COR-L47 (cell line): ENCODE results near the gene TXNRD3.
A peak's percentile ranks its signal among the peaks of the same experiment; 100 is the strongest.
"Not testable (repeated sequence)": the region's sequence is repeated elsewhere in the genome, so short reads cannot be mapped to it uniquely, and the experiment has no call there.

Experiments
- DNase-seq: peaks from one replicate; lab custom pipeline; 2025; lab: John Stamatoyannopoulos, UW

TXNRD3 gene

DNA sequence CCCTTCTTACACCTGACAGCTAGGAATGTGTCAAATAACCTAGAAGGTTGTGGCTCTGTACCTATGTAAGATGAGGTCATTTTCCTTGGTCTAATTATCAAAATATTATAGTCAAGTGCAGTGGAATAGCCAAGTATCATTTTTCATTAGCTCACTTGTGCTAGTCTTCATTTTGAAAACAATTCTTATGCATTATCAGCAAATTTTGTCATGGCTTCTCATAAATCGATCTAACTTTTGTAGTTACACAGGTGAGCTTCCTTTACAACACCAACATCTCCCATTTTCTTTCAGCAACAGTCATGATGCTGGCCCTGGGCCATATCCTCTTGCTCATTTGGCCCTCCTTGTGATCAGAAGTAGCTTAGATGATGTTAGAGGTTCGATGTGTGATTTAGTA, 10.3 kb downstream of the TXNRD3 start:
- DNase-seq, result no peak

GRCh38 chr3:126638790-126639189, 16.1 kb downstream of the TXNRD3 start:
- DNase-seq, result no peak

DNA sequence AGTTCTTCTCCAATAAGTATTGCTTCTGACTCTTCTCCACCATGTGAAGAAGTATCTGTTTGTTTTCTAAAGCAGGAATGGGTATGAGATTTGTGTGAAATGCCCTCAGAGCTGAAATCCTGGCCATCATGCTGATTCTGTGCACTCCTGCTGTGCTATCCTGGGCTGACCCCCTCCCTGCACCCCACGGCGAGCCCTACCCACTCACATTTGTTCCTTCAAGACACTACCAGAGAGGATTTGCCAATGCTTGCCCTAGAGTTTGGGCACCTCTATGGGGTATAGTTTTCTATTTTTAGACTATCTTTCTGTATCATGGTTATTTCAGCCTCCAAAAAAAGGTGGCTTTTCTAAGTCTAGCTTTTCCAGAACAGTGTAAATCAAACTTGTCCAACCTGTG, 18.5 kb downstream of the TXNRD3 start:
- no peak for DNase-seq

DNA sequence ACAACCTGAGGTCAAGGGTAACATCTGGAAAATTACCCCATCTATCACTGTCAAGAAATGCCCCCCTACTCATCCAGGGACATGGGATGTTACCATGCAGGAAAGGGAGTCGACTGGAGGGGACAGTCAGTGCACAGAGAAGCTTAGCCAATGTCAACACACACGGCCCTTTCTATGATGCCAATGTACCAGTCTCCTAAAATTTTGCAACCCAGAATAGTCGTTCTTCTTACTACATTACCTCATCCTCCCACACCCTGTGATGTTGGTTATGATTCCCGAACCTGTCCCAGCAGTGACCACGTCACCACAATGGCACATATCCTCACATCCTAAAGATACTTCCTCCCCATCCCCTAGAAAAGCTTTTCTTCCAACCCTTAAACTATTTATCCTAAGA, 20.1 kb downstream of the TXNRD3 start:
- no peak for DNase-seq

DNA sequence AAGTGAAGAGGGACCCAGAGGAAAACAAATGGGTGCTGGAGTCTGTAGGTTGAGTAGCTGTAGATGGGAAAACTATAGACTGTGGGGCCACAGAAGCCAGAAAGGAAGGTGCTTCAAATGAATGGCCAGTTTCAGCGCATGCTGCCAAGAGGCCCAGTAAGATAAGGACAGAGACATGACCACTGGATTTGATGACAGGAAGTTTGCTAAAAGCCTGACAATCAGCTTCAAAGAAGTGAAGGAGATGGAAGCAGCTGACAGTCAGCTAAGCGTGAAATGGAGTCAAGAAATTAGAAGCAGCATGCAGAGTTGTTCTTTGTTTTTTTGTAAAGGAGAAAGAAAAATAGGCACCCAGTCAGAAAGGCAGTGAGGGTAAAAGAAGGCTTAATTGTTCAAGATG, 24.9 kb downstream of the TXNRD3 start:
- DNase-seq, result no peak

- not testable (repeated sequence) for DNase-seq
Measured at GRCh38 chr3:126625735-126626134, 29.2 kb downstream of the TXNRD3 start.

DNA sequence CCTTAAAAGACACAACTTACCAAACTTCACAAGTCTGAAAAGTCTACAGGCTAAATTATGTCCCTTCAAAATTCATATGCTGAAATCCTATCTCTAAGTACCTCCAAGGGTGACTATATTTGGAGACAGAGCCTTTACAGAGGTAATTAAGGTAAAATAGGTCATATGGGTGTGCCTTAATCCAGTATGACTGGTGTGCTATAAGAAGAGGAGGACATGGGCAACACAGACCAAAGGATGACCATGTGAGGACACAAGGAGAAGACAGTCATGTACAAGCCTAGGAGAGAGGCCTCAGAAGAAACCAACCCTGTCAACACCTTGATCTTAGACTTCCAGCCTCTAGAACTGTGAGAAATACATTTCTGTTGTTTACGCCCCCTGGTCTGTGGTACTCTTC, 32.2 kb downstream of the TXNRD3 start:
- DNase-seq, result no peak

DNA sequence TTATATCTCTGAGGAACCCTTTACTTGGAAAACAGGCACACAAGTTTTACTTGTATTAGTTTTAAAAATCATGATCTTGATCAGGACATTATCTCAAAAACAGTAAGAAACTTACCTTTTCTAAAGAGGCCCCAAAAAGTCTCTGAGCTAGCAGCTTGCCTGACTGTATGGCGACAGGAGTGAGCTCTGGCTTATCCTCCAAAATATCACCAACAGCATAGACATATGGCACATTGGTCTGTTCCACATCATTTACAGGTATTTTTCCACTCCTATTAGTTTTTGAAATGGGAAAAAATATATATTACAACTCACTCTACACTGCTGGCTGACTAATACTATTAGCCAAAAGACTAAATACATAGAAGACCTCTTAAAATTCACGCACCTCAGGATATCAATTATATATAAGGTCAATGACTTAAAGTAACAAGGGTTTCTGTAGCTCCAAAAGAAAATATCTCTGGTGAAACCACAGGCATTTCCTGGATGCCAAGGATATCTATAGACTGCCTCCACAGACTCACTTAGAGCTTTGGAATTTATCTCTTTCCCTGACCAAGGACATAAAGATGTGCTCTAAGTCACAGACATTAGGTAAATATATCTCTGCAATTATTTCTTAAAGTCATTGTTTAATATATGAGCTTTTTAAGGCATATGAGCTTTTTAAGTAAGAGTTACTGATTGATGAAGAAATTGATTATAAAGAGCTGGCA, 33.1 kb downstream of the TXNRD3 start:
- DNase-seq, result no peak

GRCh38 chr3:126621171-126621570, 33.8 kb downstream of the TXNRD3 start:
- no peak for DNase-seq

DNA sequence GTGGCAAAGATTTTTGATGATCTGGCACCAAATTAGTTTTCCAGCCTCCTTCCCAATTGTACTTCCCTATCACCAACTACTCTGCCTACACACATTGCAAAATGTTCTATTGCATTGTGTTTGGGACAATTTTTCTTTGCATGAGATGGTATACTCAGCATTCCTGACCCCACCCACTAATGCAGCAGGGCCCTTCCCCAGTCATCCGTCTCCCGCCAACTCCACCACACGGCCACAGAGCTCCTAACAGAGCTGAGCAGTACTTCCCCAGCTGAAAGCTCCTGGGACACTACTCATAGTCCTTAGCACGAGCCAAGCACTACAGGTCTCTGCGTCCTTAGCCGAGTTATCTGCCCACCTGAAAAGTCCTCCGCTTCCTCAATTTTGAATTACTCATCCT, 34.2 kb downstream of the TXNRD3 start:
- DNase-seq, result no peak

DNA sequence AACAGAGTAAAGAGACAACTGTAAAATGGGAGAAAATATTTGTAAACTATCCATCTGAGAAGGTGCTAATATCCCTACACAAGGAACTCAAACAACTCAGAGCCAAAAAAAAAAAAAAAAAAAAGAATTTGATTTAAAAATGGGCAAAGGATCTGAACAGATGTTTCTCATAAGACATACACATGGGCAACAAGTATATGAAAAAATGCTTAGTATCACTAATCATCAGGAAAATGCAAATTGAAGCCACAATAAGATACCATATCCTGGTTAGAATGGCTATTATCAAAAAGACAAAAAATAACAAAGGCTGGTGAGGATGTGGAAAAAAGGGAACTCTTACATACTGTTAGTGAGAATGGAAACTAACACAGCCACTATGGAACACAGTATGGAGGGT, 36.2 kb downstream of the TXNRD3 start:
- no peak for DNase-seq

DNA sequence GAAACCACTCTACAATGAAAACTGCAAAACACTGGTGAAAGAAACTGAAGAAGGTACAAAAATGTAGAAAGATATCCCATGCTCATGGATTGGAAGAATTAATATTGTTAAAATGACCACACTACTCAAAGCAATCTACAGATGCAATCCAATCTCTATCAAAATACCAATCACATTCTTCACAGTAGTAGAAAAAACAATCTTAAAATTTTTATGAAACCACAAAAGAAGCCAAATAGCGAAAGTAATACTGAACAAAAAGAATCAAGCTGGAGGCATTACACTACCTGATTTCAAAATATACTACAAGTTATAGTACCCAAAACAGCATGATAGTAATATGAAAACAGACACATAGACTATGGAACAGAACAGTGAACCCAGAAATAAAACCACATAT, 36.9 kb downstream of the TXNRD3 start:
- no peak for DNase-seq

DNA sequence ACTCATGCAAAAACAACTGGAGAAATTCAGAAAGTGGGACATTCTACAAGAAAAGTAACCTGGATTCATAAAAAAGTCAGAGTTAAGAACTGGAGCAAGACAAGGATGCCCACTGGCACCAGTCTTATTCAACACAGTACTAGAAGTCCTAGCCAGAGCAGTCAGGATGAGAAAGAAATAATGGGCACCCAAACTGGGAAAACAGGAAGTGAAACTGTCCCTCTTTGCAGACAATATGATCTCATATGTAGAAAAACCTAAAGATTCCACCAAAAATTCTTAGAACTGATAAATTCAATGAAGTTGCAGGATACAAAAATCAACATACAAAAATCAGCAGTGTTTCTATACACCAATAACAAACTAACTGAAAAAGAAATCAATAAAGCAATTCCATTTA, 37.4 kb downstream of the TXNRD3 start:
- DNase-seq, result no peak

DNA sequence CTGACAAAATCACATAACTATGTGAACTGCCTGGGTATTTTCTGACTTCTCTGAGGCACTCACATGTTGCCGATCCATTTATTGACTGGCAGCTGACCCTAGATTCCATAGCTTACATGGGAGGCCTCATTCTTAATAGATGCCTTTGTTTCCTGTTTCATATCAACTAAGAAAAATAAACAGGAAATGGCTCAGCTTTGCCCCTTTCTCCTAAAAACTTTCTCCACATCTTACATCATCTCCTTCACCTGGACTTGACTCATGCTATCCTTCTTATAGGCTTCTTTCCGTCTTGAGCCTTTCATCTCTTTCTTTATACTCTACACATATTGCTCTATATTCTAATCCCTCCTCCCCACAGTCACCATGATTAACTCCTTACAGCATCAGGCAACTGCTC, 38.0 kb downstream of the TXNRD3 start:
- no peak for DNase-seq

DNA sequence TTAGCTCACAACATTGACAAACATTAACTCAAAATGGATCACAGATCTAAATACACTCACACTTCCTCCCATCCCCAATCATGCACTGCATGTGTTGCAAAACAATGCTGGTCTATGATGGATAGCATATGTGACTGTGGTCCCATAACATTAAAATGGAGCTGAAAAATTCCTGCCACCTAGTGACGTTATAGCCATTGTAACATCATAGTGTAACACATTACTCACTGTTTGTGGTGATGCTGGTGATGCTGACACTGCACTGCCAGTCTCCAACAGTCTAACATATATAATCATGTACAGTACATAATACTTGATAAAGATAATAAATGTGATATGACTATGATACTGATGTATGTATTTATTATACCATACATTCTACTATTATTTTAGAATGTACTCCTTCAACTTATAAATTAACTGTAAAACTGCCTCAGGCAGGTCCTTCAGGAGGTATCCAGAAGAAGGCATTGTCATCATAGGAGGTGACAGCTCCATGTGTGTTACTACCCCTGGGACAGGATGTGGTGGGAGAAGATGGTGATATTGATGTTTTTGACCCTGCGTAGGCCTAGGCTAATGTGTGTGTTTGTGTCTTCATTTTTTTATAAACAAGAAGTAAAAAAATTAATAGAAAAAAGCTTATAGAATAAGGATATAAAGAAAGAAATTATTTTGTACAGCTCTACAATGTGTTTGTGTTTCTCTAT, 41.3 kb downstream of the TXNRD3 start:
- peak; percentile 14 for DNase-seq

DNA sequence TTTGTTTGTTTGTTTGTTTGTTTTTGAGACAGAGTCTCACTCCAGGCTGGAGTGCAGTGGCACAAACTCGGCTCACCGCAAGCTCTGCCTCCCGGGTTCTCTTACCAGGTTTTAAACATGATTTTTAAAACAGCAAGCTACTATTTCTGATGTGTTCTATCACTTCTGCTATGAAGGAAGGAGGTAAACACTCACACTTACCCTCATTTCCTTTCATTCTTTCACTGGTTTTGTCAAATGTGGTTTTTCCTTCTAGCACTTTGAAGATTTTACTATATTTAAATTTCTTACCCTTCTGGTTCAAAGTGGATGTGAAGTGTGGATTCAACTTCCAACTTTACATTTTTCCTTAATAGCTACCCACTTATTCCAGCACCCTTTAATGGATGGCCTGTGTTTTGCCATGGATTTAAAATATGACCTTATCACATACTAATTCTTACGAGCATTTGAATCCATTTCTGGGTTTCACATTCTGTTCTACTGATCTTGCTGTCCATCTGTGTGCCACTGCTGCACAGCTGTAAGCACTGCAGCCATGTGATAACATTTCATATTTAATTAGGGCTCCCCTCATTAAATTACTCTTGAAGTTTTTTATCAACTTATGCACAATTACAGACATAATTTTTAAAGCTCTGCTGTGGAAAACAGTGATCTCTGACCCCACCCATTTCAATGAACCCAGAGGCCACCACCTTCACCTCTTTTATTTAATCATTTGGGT, 42.3 kb downstream of the TXNRD3 start:
- DNase-seq, result no peak

GRCh38 chr3:126609909-126610308, 45.0 kb downstream of the TXNRD3 start:
- DNase-seq, result no peak

DNA sequence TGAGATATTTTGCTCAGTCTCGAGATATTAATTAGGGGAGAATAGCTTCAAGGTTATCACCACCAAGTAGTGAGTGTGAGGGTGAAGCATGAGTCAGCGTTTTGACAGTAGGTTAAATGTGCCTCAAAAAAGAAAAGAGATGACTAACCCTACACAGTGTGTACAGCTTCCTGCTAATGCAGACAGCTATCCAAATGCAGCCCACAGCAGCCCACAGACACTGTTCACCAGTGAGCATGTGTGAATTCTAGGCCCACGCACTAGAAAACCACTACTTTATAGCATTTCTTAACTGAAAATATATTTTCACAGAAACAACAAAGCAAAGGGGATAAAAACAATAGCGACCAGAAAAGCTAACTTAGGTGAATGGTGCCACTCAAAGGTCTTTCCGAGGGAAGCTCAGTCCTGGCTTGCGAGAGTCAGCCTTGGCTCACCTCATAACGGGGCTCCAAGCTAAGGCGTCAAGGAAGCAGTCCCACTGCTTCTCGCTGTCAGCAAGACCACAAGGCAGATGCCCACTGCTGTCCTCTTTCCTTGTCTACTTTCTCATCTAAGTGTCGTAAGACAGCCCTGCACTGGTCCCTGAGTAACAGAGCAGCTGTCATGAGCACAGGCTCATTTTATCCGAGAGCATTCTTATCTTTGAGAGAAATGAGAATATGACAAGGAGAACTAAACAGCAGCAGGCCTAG, 47.6 kb downstream of the TXNRD3 start:
- DNase-seq, result no peak

DNA sequence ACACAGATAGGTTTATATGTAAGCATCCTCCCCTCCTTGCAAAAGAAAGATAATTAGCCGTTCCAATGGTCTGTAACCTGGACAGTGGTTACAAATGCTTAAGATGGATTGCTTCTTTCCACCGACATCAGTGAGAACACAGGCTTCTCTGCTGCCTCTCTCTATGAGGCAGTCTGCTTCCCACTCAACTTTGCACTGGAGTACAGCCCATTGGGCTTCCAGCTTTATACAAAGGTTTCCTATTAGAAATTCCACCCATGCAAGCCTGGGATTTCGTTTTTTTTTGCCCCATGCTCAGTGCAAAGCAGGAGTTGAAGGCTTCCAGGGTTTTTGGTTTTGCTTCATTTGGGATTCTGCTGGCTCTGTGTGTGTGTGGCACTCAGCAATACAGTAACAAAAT, 48.9 kb downstream of the TXNRD3 start:
- DNase-seq, result no peak

- DNase-seq, result no peak
Measured at GRCh38 chr3:126604691-126605090, 50.2 kb downstream of the TXNRD3 start.

- DNase-seq, result no peak
Measured at GRCh38 chr3:126599101-126599500, 55.8 kb downstream of the TXNRD3 start.

DNA sequence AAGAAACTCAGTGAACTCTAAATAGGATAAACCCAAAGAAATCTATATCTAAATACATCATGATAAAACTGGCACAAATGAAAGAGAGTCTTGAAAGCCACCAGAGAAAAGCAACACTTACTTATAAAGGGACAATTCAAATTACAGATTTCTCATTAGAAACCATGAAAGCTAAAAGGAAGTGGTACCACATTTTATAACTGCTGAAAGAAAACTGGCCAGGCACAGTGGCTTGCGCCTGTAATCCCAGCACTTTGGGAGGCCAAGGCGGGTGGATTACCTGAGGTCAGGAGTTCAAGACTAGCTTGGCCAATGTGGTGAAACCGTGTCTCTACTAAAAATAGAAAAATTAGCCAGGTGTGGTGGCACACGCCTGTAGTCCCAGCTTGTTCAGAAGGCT, 59.4 kb downstream of the TXNRD3 start:
- not testable (repeated sequence) for DNase-seq

DNA sequence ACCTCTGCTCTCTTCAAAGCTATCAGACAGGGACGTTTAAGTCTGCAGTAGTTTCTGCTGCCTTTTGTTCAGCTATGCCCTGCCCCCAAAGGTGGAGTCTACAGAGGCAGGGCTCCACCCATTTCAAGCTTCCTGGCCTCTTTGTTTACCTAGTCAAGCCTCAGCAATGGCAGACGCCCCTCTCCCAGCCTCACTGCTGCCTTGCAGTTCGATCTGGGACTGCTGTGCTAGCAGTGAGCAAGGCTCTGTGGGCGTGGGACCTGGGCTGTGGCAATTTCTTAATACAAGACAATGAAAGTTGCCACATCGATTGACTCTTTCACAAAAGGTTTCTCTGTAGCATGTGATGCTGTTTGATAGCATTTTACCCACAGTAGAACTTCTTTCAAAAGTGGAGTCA, 63.4 kb downstream of the TXNRD3 start:
- DNase-seq, result not testable (repeated sequence)
